GM12878 (cell line): Measurements from ENCODE around the gene TMEM168. TPM values are rescaled to one million over a fixed set of nuclear protein-coding genes. Genes with fewer than 3 reads are reported as not detected.

ENCODE experiments used
- ATAC-seq: fragments of 200-7000 bp; cut with Tn5 transposase; 3 replicates; pipeline ENCODE4 v1.9.1; 2020; ENCODE audit warnings: mild to moderate bottlenecking, moderate library complexity
- BruUV-seq: library from RNA; stranded (reverse); fragments of 400-500 nt; replicated peaks from 2 replicates; lab custom pipeline; 2021; lab: Mats Ljungman, UMichigan
- CTCF ChIA-PET: fragments of 300-600 bp; sonication (Branson Sonifier 250); formaldehyde crosslinking; extraction: SDS; loops from one replicate; lab custom pipeline; 2021; ENCODE audit warnings: inconsistent platforms; lab: Yijun Ruan, JAX
- POLR2A ChIA-PET: fragments of 350-600 bp; formaldehyde crosslinking; extraction: SDS; loops from one replicate; lab custom pipeline; 2021; ENCODE audit warnings: inconsistent platforms; lab: Charles Lee
- RAD21 ChIA-PET: fragments of 300-600 bp; sonication (Branson Sonifier 250); formaldehyde crosslinking; loops from one replicate; lab custom pipeline; 2023; ENCODE audit warnings: antibody characterized with exemption; ENCODE audit not compliant: unreplicated experiment; lab: Charles Lee
- SMC1A ChIA-PET: fragments of 300-600 bp; sonication (Branson Sonifier 250); formaldehyde crosslinking; loops from one replicate; lab custom pipeline; 2023; ENCODE audit not compliant: unreplicated experiment, uncharacterized antibody; lab: Charles Lee
- DNase-seq: peaks from one replicate; pipeline ENCODE4 v3.0.0-alpha.2; 2011; ENCODE audit warnings: low read depth, low spot score
- FAIRE-seq: peaks from 3 replicates; lab custom pipeline; 2011; peaks lifted over from hg19 to GRCh38; lab: Jason Lieb, UNC
- H2AFZ ChIP-seq: 2 replicates; pipeline ENCODE4 v1.6.0; 2011; ENCODE audit warnings: low read depth, low read length, control low read depth; ENCODE audit not compliant: control insufficient read depth
- H3K27ac ChIP-seq: 2 replicates; pipeline ENCODE4 v1.5.1; 2011; ENCODE audit warnings: control low read depth; ENCODE audit not compliant: control insufficient read depth, insufficient read depth
- H3K27me3 ChIP-seq, 2 experiments: replicated peaks in 1 of 2; 2 replicates each; pipeline versions ENCODE4 v1.6.0 to v1.6.1; 2011; ENCODE audit warnings: low read length in 1 of 2; ENCODE audit not compliant: control insufficient read depth in 2 of 2, insufficient read depth in 2 of 2
- H3K36me3 ChIP-seq, 2 experiments: 2 replicates each; pipeline ENCODE4 v1.5.1; 2011; ENCODE audit warnings: low read length in 1 of 2; ENCODE audit not compliant: control insufficient read depth in 2 of 2, insufficient read depth in 2 of 2
- H3K4me1 ChIP-seq: 2 replicates; pipeline ENCODE4 v1.6.1; 2011; ENCODE audit warnings: mild to moderate bottlenecking, low read length, moderate library complexity, mixed read lengths; ENCODE audit not compliant: control insufficient read depth, insufficient read depth
- H3K4me2 ChIP-seq: 2 replicates; pipeline ENCODE4 v1.6.0; 2011; ENCODE audit warnings: control low read depth; ENCODE audit not compliant: control insufficient read depth, insufficient read depth
- H3K4me3 ChIP-seq: fragments of 200-600 bp; sonication (generic); 2 replicates; pipeline ENCODE4 v1.5.1; 2016
- H3K79me2 ChIP-seq: 2 replicates; pipeline ENCODE4 v1.6.0; 2011; ENCODE audit warnings: low read length; ENCODE audit not compliant: control insufficient read depth, insufficient read depth
- H3K9ac ChIP-seq: 2 replicates; pipeline ENCODE4 v1.8.0; 2011; ENCODE audit warnings: low read length, control low read depth, mixed read lengths; ENCODE audit not compliant: control insufficient read depth, insufficient read depth
- H3K9me3 ChIP-seq: replicated peaks from 3 replicates; pipeline ENCODE4 v1.5.1; 2011; ENCODE audit warnings: mild to moderate bottlenecking, low read length; ENCODE audit not compliant: control insufficient read depth, insufficient read depth
- H4K20me1 ChIP-seq: 2 replicates; pipeline ENCODE4 v1.6.0; 2011; ENCODE audit not compliant: control insufficient read depth, insufficient read depth
- CHD1 ChIP-seq: IDR thresholded peaks from 2 replicates; pipeline ENCODE4 v1.6.1; 2012; ENCODE audit warnings: low read depth, low read length, improper control_type of control experiment
- ELK1 ChIP-seq: IDR thresholded peaks from 2 replicates; pipeline ENCODE4 v1.6.1; 2012; ENCODE audit warnings: low read depth, low read length, improper control_type of control experiment
- KAT2A ChIP-seq: conservative IDR thresholded peaks from 2 replicates; pipeline ENCODE4 v1.6.1; 2011; ENCODE audit warnings: low read depth, low read length; ENCODE audit not compliant: control insufficient read depth
- LARP7 ChIP-seq: fragments of 450-650 bp; IDR thresholded peaks from 2 replicates; pipeline ENCODE4 v1.6.1; 2017; ENCODE audit warnings: mild to moderate bottlenecking
- MTA3 ChIP-seq: IDR thresholded peaks from 2 replicates; pipeline ENCODE4 v1.6.1; 2012; ENCODE audit warnings: low read length, inconsistent platforms, borderline replicate concordance
- RELA ChIP-seq: fragments of 450-650 bp; IDR thresholded peaks from 2 replicates; pipeline ENCODE4 v1.8.0; 2014; ENCODE audit warnings: borderline replicate concordance; ENCODE audit not compliant: partially characterized antibody
- RELB ChIP-seq: fragments of 450-650 bp; IDR thresholded peaks from 2 replicates; pipeline ENCODE4 v1.6.1; 2017; ENCODE audit warnings: low read depth, mild to moderate bottlenecking, moderate library complexity
- SREBF2 ChIP-seq: IDR thresholded peaks from 2 replicates; pipeline ENCODE4 v1.6.1; 2012; ENCODE audit warnings: mild to moderate bottlenecking, low read length
- YBX1 ChIP-seq: fragments of 450-650 bp; IDR thresholded peaks from 2 replicates; pipeline ENCODE4 v1.6.1; 2016; ENCODE audit warnings: antibody characterized with exemption
- WGBS: methylation state at CpG from one replicate; pipeline ENCODE4 v1.1.6; 2016; ENCODE audit warnings: low lambda C conversion rate; ENCODE audit not compliant: insufficient replicate concordance, insufficient coverage; ENCODE audit errors: missing lambda C conversion rate; 5-methylcytosine and 5-hydroxymethylcytosine counted together
- in situ Hi-C: fragments of 300-500 bp; cut with MboI; formaldehyde crosslinking; loops from 9 replicates; pipeline ENCODE4 v1.14.3; 2018; ENCODE audit warnings: mixed read lengths
- intact Hi-C: fragments of 100-400 bp; cut with micrococcal nuclease; formaldehyde crosslinking; loops from one replicate; pipeline ENCODE4 v1.14.2; 2022; ENCODE audit not compliant: unreplicated experiment
- polyA plus RNA-seq, 11 experiments: library from polyadenylated mRNA; depleted of rRNA in 4 of 11; unstranded in 6 of 11; stranded (reverse) in 5 of 11; fragments of >200 nt; fragmentation: Nextera tagmentation in 4 of 11; fragmentation: Illumina TruSeq in 1 of 11; extraction: Ambion mirVana in 4 of 11; extraction: Trizol in 1 of 11; gene quantifications; 1 replicate in 1 of 11; 2 replicates in 10 of 11; pipeline versions ENCODE4 v1.2.1 to v1.2.3, GENCODE V29; 2011 to 2016; ENCODE audit warnings: inconsistent platforms in 2 of 11, missing spikeins in 2 of 11, low read depth in 1 of 11
- total RNA-seq, 4 experiments: library from RNA; depleted of rRNA in 3 of 4; stranded (reverse); fragments of >200 nt in 3 of 4; fragmentation: Illumina TruSeq in 1 of 4; extraction: Trizol in 1 of 4; gene quantifications; 2 replicates each; pipeline versions ENCODE4 v1.2.1 to v1.2.3, GENCODE V29; 2013 to 2021

TMEM168 gene
- total and polyA plus RNA-seq, 10 of the 15 experiments (the other 5 are each of a cell fraction or from before 2014, with no cell fraction given), result 9.1 to 44.2 (median 19.8) TPM

DNA sequence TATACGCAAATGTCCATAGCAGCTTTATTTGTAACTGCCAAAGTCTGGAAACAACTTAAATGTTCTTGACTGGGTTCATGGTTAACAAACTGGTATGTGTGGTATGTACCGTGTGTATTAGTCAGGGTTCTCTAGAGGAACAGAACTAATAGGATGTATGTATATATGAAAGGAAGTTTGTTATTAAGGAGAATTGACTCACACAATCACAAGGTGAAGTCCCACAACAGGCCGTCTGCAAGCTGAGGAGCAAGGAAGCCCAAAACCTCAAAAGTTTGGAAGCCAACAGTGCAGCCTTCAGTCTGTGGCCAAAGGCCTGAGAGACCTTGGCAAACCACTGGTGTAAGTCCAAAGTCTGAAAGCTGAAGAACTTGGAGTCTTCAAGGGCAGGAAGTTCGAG lies 66.8 kb downstream of the TMEM168 start (continued):
- TF ChIP-seq RELB (no peak), CHD1 (no peak)

DNA sequence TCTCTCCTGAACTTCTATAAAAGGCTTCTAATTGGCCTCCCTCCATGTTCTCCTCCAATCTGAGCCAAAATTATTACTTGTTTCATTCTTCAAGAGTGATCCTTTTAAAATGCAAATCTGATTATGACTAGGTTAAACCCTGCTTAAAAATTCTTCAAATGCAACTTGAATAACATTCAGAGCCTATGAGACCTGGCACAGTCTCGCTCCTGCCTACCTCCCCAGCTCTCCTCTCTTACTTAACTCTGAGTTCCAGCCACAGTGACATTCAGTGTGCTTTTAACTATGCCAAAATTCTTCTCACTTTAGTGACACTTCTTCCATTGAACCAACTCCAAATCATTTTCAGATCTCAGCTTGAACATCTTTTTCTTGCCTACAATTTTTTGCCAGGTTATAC lies 68.8 kb downstream of the TMEM168 start:
- WGBS, result 0% methylated on average over 1 of the region's 1 CpG
- in situ Hi-C loops (no loop called here), intact Hi-C loops (no loop called here)
- Histone ChIP-seq H3K4me1 (no peaks in the 10 kb centered on the region), H3K36me3 (no peaks in the 10 kb centered on the region), H3K4me3 (no peak overlapping the region), H3K4me2 (no peak overlapping the region), H4K20me1 (no peaks in the 10 kb centered on the region), H3K9ac (no peak overlapping the region), H3K27ac (no peak overlapping the region), H3K9me3 (no peaks in the 10 kb centered on the region), H2AFZ (no peak overlapping the region), H3K27me3 (no peaks in the 10 kb centered on the region)
- BruUV-seq, result no TSS peak
- SMC1A ChIA-PET, result no interaction called here
- no peak for FAIRE-seq
- ATAC-seq, result no peak
- RAD21 ChIA-PET, result no interaction called here
- TF ChIP-seq RELA (no peak), MTA3 (no peak), LARP7 (no peak), SREBF2 (no peak), KAT2A (no peak), YBX1 (no peak), ELK1 (no peak)
- TF ChIP-seq, all 136 proteins: peak for 0
- CTCF ChIA-PET, result no interaction called here
- no peak for DNase-seq
- H3K79me2 ChIP-seq, result no peaks in the 10 kb centered on the region
- POLR2A ChIA-PET, result no interaction called here
